Caco-2 (cell line): Measurements from ENCODE around the gene RGS6. TPM values are rescaled to one million over a fixed set of nuclear protein-coding genes. Genes with fewer than 3 reads are reported as not detected.

Source experiments
- BruUV-seq: library from RNA; stranded (reverse); fragments of 400-500 nt; replicated peaks from 2 replicates; lab custom pipeline; 2021; lab: Mats Ljungman, UMichigan
- CTCF ChIA-PET: fragments of 300-600 bp; sonication (Branson Sonifier 250); formaldehyde crosslinking; loops from one replicate; lab custom pipeline; 2022; ENCODE audit warnings: antibody characterized with exemption; lab: Charles Lee
- POLR2A ChIA-PET: fragments of 300-600 bp; sonication (Branson Sonifier 250); formaldehyde crosslinking; loops from one replicate; lab custom pipeline; 2022; ENCODE audit warnings: antibody characterized with exemption; lab: Charles Lee
- DNase-seq, 2 experiments: peaks; one replicate each; pipeline versions ENCODE4 v3.0.0 to v3.0.0-alpha.2; 2020 to 2022
- H3K27me3 ChIP-seq: replicated peaks from 2 replicates; pipeline ENCODE4 v1.6.0; 2011; ENCODE audit warnings: low read length; ENCODE audit not compliant: control insufficient read depth, insufficient read depth
- H3K36me3 ChIP-seq: 2 replicates; pipeline ENCODE4 v1.5.1; 2011; ENCODE audit warnings: low read length; ENCODE audit not compliant: control insufficient read depth, insufficient read depth
- H3K4me1 ChIP-seq: fragments of 250-450 bp; sonication (Bioruptor Pico); 2 replicates; pipeline ENCODE4 v1.5.1; 2020; ENCODE audit warnings: mild to moderate bottlenecking
- H3K4me3 ChIP-seq: 2 replicates; pipeline ENCODE4 v1.5.1; 2011; ENCODE audit warnings: low read depth, mild to moderate bottlenecking, control low read depth, low read length
- H3K9me3 ChIP-seq: fragments of 250-450 bp; sonication (Bioruptor Pico); 2 replicates; pipeline ENCODE4 v1.5.1; 2020; ENCODE audit warnings: mild to moderate bottlenecking, moderate library complexity
- H3K27ac Mint-ChIP-seq: one replicate; pipeline ENCODE4 v1.8.0; 2022; ENCODE audit warnings: mixed read lengths; ENCODE audit not compliant: unreplicated experiment
- H3K27me3 Mint-ChIP-seq: one replicate; pipeline ENCODE4 v1.8.0; 2022; ENCODE audit warnings: mixed read lengths; ENCODE audit not compliant: insufficient read depth, unreplicated experiment
- H3K36me3 Mint-ChIP-seq: one replicate; pipeline ENCODE4 v1.8.0; 2022; ENCODE audit warnings: mild to moderate bottlenecking, mixed read lengths; ENCODE audit not compliant: insufficient read depth, unreplicated experiment
- H3K4me1 Mint-ChIP-seq: one replicate; pipeline ENCODE4 v1.8.0; 2022; ENCODE audit warnings: low read depth, mixed read lengths; ENCODE audit not compliant: unreplicated experiment
- H3K4me3 Mint-ChIP-seq: one replicate; pipeline ENCODE4 v1.8.0; 2022; ENCODE audit warnings: mild to moderate bottlenecking, moderate library complexity, mixed read lengths; ENCODE audit not compliant: unreplicated experiment
- H3K9me3 Mint-ChIP-seq: one replicate; pipeline ENCODE4 v1.8.0; 2022; ENCODE audit warnings: mixed read lengths; ENCODE audit not compliant: unreplicated experiment
- CTCF ChIP-seq, 2 experiments: fragments of 200-600 bp in 1 of 2; IDR thresholded peaks; 1 replicate in 1 of 2; 2 replicates in 1 of 2; pipeline versions ENCODE4 v1.5.1 to v1.8.0; 2011 to 2022; ENCODE audit warnings: antibody characterized with exemption in 1 of 2, control low read depth in 1 of 2, inconsistent platforms in 1 of 2, low read depth in 1 of 2, low read length in 1 of 2, mild to moderate bottlenecking in 1 of 2, moderate library complexity in 1 of 2; ENCODE audit not compliant: insufficient read depth in 1 of 2, severe bottlenecking in 1 of 2, unreplicated experiment in 1 of 2
- intact Hi-C: fragments of 100-400 bp; cut with micrococcal nuclease; formaldehyde crosslinking; loops from one replicate; pipeline ENCODE4 v1.10.0; 2022; ENCODE audit not compliant: unreplicated experiment
- total RNA-seq: library from RNA; stranded (reverse); gene quantifications from 2 replicates; pipeline ENCODE4 v1.2.3, GENCODE V29; 2022

Gene RGS6
- total RNA-seq, 1 experiment from 2014 or later: not detected

GRCh38 chr14:72084935-72085334, 152.7 kb downstream of the RGS6 start:
- H3K9me3 Mint-ChIP-seq: no peaks in the 10 kb centered on the region
- intact Hi-C loops: no loop called here
- Histone ChIP-seq H3K27me3 (no peaks in the 10 kb centered on the region), H3K36me3 (no peaks in the 10 kb centered on the region), H3K4me1 (no peaks in the 10 kb centered on the region), H3K9me3 (no peaks in the 10 kb centered on the region), H3K4me3 (no peak overlapping the region)
- H3K4me1 Mint-ChIP-seq: no peaks in the 10 kb centered on the region
- H3K27ac Mint-ChIP-seq: no peak overlapping the region
- no peak for DNase-seq
- no peak for TF ChIP-seq CTCF (IDR thresholded peaks at IDR 0.05; ENCODE audit: insufficient read depth in 1 of 2, low read depth in 1 of 2, low read length in 1 of 2, severe bottlenecking in 1 of 2, unreplicated experiment in 1 of 2)
- H3K4me3 Mint-ChIP-seq: no peak overlapping the region
- ChIA-PET CTCF (no interaction called here), POLR2A (interaction anchor here (0.6 kb wide), 1 partner anchor 47 kb away, joined by 8 read pairs; no protein-coding TSS in a partner anchor)
- H3K27me3 Mint-ChIP-seq: peaks cover 16% of the 10 kb centered on the region
- no TSS peak for BruUV-seq
- no peaks in the 10 kb centered on the region for H3K36me3 Mint-ChIP-seq

- DNase-seq: no peak
- no peaks in the 10 kb centered on the region for H3K36me3 Mint-ChIP-seq
- H3K27me3 ChIP-seq: no peaks in the 10 kb centered on the region
- peaks cover 8% of the 10 kb centered on the region for H3K27me3 Mint-ChIP-seq
- no peak for TF ChIP-seq CTCF (IDR thresholded peaks at IDR 0.05; ENCODE audit: insufficient read depth in 1 of 2, low read depth in 1 of 2, low read length in 1 of 2, severe bottlenecking in 1 of 2, unreplicated experiment in 1 of 2)
- intact Hi-C loops: no loop called here
- H3K4me3 Mint-ChIP-seq: no peak overlapping the region
- H3K36me3 ChIP-seq: no peaks in the 10 kb centered on the region
- no peak overlapping the region for H3K4me3 ChIP-seq
- no peaks in the 10 kb centered on the region for H3K4me1 Mint-ChIP-seq
- H3K9me3 ChIP-seq: no peaks in the 10 kb centered on the region
- POLR2A ChIA-PET: no interaction called here
- H3K9me3 Mint-ChIP-seq: no peaks in the 10 kb centered on the region
- no peaks in the 10 kb centered on the region for H3K4me1 ChIP-seq
- BruUV-seq: no TSS peak
- H3K27ac Mint-ChIP-seq: no peak overlapping the region
- CTCF ChIA-PET: no interaction called here
These were observed 157.4 kb downstream of the RGS6 start for GRCh38 chr14:72089625-72090024.

- POLR2A ChIA-PET: no interaction called here
- CTCF ChIA-PET: no interaction called here
- Histone ChIP-seq H3K9me3 (no peaks in the 10 kb centered on the region), H3K4me3 (no peak overlapping the region), H3K27me3 (no peaks in the 10 kb centered on the region), H3K36me3 (no peaks in the 10 kb centered on the region), H3K4me1 (no peaks in the 10 kb centered on the region)
- intact Hi-C loops: no loop called here
- H3K4me1 Mint-ChIP-seq: no peaks in the 10 kb centered on the region
- H3K27ac Mint-ChIP-seq: no peak overlapping the region
- no peak for DNase-seq
- H3K27me3 Mint-ChIP-seq: peaks cover 8% of the 10 kb centered on the region
- H3K9me3 Mint-ChIP-seq: no peaks in the 10 kb centered on the region
- TF ChIP-seq CTCF (IDR thresholded peaks at IDR 0.05; ENCODE audit: insufficient read depth in 1 of 2, low read depth in 1 of 2, low read length in 1 of 2, severe bottlenecking in 1 of 2, unreplicated experiment in 1 of 2): no peak
- BruUV-seq: no TSS peak
- no peak overlapping the region for H3K4me3 Mint-ChIP-seq
- no peaks in the 10 kb centered on the region for H3K36me3 Mint-ChIP-seq
These were observed 162.8 kb downstream of the RGS6 start for GRCh38 chr14:72094844-72095582.
